ELF-1 (cell line): ENCODE measurements around the gene CHMP3.

ENCODE experiments used
- DNase-seq: peaks from one replicate; pipeline ENCODE4 v3.0.0-alpha.2; 2016; ENCODE audit warnings: low read depth, low spot score

Gene CHMP3

DNA sequence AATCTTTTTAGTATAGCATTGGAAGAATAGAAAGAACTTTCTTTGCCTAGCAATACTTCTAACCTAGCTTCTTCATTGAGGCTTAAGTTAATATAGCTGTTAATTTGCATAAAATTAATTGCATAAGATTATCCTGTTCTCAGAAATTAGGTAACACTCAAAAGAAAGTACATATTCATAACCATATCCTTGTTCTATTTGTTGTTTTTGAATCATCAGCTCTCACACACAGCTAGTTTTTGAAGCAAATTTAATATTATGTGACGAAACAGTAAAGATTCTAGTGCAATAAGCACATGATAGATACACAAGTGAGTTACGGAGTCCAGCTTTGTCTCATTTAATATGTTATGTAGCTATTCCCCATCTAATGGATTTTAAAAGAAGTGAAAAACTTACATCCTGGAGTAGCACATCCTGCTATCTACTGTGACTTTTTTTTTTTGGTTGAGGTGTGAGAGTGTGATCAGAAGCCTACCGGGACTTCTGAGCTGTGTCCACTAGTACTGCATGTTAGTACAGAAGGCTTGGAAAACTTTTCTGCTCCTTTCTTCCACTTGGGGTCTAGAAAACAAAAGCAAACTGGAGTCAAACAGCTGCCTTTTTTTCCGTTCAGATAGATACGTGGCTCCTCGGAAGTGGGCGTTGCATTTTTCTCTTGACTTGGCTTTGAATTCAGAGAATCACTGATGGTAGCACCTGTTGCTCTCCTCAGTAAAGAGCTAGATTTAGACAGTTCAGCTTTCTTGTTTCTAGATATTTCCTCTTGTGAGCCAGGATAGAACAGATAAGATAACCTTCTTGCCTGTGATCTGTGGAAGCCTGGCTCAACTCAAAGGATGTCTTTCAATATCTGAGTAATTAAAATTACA, 94.8 kb downstream of the CHMP3 start:
- no peak for DNase-seq

DNA sequence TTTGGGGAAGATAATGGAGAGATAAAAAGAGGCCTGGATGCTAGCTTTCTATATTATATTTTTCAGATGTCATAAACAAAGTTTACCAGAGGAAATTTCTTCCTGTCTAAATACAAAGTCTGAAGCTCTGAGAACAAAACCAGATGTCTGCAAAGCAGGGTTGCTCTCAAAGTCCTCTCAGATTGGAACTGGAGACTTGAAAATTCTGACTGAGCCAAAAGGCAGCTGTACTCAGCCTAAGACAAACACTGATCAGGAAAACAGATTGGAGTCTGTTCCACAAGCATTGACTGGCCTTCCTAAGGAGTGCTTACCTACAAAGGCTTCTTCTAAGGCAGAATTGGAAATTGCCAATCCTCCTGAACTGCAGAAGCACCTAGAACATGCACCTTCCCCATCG, 96.9 kb downstream of the CHMP3 start:
- DNase-seq, result no peak

DNA sequence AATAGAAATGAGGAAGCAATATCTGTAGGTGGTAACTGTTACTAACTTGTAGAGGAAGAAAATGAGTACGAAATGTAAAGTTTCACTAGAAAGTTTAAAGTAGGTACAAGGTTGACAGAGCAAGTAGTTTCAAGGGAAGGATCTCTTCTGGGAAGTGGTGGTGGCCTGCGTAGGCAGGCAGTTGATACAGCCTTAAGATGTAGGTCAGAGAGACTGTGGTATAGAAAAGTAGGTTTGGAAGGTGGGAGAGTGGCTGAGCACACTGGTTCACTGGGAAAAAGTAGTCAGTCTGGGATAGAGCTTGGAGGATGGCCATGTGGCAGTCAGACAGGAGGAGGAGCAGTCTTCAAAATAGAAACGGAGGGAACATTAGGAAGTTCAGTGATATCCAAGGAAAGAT, 98.6 kb downstream of the CHMP3 start:
- no peak for DNase-seq

DNA sequence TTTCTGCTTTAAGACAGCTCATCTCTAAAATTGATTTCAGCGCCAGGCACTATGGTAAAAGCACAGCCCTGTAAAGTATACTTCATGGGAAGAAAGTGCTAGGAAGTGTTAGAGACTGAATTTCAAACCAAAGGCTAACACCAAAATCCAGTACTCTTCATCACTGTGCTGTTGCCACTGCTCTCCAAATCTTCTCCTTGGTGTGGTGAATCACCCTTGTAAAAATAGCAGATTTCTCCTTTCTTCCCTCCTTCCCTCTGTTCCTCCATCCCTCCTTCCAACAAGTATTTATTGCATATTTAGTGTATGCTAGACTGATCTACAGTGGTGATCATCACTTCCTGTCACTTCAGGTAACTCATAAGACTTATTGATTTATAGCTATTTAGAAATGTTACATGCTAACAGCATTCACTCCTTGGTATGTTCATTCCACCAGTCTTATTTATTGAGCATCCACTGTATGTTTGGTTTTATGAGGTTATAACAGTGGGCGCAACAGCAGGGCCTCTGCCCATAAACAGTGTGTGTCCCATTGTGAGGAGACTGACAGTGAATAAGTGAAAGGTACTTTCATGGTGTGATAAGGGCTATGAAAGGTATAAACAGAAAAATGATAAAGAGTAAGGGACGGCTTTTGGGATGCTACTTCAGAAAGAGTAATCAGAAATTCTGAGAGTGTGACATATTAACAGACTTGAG, 102.0 kb downstream of the CHMP3 start:
- DNase-seq, result no peak

DNA sequence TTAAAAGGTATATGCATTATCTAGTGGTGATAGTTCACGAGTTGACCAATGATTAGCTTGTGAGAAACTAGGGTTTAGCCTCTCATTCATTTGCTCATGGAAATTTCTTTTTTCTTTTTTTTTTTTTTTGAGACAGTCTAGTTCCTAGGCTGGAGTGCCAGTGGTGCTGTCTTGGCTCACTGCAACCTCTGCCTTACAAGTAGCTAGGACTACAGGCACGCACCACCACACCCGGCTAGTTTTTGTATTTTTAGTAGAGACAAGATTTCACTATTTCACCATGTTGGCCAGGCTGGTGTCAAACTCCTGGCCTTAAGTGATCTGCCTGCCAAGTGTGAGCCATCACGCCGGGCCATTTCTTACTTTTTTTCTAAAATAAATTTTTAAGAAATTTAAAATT, 108.1 kb downstream of the CHMP3 start:
- DNase-seq, result no peak

DNA sequence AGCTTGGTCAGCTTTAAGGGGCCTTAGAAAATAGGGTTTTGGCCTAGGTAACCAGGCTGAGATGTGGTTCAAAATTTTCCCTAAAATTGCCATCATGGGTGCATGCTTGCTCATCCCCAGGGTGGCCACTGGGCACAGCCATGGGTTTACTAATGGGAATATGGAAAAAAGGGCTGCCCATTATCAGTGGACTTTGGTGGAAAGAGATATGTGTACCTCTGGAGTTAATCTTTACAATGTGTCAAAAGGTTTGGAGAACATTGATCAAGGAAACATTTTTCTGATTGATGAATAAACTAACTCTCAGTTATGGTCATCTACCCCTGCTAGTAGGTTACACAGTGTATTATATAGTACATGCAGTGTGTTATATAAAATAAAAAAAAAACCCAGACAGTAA, 109.0 kb downstream of the CHMP3 start:
- DNase-seq, result no peak

DNA sequence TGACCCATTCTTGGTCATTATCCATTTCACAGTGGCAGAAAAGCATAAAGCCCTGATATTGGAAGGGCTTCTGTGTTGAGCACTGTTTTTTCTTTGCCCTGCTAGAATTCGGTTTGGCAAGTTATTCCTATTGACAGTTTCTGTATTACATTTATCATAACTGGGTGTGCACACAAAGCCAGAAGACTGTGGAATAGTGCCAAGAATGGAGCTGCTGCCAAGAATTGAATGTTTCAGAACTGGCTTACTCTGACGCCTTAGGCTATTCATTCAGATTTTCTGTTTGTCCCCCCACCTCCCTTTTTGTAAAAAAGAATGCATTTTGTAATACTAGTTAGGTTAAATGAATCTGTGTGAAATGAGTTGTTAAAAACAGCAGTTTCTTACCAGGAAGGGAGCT, 109.4 kb downstream of the CHMP3 start:
- DNase-seq, result no peak
